Activated CD4-positive, alpha-beta T cell treated with anti-CD3 and anti-CD28 coated beads, Interleukin-2, amount 50 U/mL, for 48 hours (primary cell): Measurements from ENCODE around the gene SLC39A5.
"Not testable (repeated sequence)": the region's sequence is repeated elsewhere in the genome, so short reads cannot be mapped to it uniquely, and the experiment has no call there.

Experiments
- DNase-seq, 2 experiments: peaks; one replicate each; pipeline ENCODE4 v3.0.0-alpha.2; 2020

SLC39A5 gene

DNA sequence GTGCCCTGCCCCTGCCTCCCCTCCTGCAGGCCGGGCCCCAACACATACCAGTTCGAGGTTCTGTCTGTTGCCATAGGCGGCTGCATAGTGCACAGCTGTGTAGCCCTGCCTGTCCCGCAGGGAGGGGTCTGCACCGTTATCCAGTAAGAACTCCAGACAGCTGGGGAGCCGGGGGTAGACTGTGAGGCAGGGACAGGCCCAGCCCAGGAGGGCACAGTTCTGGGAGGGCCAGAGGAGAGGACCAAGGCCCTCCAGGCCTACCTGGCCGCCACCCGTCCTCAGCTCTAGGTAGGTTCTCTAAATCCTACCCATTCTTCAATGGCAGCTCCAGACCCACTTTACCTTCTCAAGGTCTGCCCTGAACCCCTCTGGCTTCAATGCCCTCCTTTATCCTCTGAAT is 18.9 kb downstream of the SLC39A5 start:
- no peak for DNase-seq

DNA sequence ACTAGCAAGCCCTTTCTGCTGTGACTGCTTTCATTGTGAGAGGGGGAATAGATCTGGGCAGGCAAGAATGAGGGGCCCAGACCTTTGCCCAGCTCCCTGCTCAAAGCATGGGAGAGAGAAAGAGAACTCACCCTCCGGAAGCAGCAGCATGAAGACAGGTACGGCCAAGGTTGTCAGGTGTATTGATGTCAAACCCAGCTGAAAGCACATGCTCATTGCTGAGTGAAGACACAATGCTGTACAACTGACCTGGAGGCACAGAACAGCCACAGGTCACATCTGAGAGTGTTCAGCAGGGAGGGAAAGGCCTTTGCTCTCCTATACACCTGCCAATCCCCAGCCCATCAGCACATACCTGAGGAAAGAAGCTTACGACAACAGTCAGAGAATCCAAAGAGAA is 22.8 kb downstream of the SLC39A5 start:
- DNase-seq: no peak

DNA sequence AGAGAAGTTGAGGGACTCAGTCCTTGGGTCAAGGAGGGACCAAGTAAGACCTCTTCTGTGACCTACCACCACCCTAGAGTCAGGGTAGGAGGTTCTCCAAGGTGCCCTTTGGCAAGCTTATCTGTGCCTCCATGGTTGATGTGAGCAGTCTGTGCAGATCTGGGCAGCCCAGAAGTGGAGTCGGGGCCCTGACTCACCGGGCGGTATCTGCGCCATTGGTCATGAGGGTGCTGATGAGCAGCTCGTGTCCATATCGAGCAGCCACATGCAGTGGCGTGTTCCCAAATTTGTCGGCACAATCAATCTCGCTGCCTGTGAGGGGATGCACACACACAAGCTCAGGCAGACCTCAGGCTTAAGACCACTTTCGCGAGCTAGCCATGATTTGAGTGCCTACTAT is 23.2 kb downstream of the SLC39A5 start:
- no peak for DNase-seq

DNA sequence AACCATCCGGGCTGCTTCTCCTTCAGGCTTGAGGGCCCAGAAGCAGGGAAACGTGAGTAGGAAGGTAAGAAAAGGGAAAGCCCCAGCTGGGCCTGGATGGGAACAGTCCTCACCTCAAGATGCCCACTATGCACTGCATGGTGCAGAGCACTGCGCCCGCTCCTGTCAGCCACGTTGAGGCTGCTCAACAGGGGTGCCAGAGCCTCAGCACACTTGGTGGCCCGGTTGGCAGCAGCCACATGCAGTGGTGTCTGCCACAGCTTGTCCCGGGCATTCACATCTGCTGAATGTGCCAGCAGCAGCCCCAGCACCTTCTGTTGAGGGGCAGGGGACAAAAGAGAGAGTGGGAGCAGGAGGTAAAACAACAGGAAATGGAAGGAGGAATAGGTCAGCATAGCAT is 25.8 kb downstream of the SLC39A5 start:
- DNase-seq: no peak

DNA sequence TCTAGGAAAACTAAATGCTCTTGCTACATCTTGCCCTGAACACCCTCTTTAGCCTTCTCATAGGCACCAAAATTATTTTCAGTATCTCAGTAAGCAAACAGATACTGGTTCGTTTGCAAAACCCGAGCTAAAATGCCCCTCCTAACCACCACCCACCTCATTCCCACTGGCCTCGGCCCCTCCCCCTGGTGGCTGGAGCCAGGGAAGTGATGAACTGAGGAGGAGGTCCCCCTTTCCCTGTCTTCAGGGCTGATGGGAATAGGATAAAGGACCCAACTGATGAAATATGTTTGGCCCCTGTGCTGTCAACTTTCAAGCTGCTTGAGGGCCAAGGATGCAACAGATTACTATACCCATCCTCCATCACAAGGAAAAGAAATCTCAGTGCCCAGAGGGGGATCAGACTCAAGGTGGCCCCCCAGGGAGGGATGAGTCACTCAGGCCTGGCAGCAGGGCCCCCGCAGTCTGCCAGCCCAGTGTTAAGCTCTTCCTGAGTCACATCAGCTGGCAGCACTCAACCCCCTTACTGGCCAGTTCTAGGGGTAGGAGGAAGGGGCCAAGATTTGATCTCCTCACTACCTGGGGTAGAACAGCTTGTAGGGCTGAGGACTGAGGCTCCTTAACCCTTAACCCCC is 26.6 kb downstream of the SLC39A5 start:
- DNase-seq: no peak

DNA sequence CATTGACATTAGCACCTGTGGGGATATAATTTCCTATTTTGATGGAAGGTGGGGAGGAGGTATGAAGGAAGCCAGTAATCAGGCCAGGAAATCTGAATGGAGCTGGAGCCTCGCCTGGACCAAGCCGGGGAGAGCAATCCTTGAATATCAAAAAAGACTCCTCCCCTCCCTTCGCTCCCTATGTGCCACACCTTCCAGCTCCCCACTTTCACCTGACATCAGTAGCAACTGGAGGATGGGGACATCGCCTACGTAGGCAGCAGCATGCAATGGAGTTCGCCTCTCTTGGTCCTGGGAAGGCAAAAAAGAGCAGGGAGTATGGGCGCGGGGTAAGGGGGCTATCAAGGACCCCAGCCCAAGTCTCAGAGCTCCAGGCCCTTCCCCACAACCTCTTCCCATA is 27.2 kb downstream of the SLC39A5 start:
- DNase-seq: no peak

DNA sequence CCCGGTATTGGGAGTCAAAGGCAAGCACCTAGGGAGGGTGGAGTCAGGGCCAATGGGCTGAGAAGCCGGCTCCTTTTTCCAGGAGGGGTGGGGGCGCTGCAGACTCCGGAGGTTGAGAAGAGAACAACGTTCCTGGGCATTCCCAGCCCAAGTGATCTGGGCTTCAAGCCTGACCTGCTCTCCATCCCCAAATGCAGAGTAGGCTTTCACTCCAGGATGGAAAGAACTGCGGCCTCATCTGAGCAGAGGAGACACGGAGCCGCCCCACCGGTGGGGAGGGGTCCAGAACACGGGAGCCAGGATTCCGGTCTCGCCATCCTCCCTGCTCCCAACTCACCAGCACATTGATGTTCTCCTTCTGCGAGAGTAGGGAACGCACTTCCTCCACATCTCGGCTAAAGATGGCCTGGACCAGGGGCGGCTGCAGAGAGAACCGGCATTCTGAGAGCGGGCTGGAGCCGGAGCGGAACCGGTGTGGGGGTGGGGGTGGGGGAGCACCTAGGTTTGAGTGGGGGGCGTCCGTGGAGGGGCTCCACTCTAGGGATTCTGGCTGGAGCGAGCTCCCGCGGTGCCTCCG is 27.7 kb downstream of the SLC39A5 start:
- DNase-seq: peak; percentile 21 to 35

DNA sequence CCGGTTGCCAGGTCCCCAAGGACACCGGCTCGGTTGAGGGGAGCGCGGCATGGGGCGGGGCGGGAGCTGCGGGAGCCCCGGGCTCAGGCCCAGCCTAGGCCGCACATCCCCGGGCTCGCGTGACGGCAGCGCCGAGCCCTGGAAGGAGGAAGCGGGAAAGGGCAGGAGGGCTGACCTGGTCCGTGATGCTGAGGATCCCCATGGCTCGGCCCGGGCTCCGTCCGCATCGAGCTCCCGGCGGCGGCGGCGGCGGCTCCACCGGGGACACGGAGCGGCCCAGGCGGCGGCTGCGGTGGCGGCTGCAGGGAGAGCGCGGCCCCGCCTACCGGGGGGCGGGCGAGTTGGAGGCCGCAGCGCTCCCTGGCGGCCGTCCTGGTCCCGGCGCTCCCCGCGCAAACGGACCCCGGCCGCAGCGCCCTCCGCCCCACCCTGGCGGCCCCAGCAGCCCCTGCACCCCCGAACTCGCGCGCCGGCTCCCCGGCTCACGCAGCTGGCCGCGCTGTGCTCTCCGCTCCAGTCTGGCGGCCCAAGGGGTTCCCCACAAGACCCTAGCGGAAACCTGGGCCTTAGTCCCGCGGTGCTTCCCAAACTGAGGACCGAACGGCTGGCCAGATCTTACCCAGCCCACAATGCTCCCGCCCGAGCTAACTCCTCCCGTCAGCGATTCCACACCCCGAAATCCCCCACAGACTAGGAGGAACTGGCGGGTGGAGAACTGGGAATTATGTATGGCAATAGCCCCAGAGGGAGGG is 28.4 kb downstream of the SLC39A5 start, which contains the start of gene ANKRD52:
Gene ANKRD52, minus strand, starts transcription at position 317 of the 752 bp plus-strand sequence. Its CDS starts 115 bp downstream, at position 202.
- DNase-seq: peak; percentile 80

DNA sequence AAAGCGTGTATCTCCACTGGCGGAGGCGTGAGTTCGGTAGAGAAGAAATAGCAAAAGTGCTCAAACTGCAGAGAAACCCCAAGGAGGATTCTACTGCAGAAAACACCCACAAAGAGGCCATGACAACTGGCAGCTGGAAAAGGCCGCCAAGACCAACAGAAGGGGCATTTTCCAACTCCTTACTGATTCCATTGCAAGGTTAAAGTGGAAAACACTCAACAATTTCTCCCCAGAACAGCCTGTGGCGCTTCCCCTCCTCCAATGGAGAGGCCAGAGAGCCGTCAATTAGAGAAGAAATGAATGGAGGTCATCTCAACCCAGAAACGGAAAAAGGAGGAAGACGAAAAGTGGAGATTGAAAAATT is 29.0 kb downstream of the SLC39A5 start:
- DNase-seq: no peak

DNA sequence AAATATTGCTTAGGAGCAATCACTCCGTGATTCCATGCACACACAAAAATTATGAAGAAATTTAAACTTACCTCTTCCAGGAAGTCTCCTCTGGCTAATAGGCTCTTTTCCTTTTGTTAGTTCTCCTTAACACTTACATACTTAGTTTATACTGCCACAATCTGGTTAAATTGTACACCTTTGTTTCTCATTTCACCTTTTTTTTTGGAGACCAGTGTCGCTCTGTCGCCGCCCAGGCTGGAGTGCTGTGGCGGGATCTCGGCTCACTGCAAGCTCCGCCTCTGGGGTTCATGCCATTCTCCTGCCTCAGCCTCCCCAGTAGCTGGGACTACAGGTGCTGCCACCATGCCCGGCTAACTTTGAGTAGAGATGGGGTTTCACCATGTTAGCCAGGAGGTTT is 30.5 kb downstream of the SLC39A5 start:
- DNase-seq: no peak

DNA sequence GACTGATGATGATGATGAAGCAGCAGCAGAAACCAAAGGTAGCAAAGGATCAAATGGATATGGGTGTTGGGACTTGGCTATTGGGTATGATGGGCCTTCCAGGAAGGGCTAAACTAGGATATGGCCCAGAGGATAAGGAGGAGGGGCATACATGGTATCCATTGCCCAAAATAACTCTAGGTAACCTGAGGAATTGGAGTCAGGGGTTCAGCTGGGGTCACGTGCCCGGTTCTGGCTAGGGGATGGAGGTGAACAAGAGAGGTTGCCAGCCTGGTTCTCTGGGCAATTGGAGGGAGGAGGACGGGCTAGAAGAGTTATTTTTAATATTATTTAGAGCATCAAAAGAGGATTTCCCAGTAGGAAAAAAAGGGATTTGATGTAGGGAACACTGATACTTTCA is 31.1 kb downstream of the SLC39A5 start:
- no peak for DNase-seq

DNA sequence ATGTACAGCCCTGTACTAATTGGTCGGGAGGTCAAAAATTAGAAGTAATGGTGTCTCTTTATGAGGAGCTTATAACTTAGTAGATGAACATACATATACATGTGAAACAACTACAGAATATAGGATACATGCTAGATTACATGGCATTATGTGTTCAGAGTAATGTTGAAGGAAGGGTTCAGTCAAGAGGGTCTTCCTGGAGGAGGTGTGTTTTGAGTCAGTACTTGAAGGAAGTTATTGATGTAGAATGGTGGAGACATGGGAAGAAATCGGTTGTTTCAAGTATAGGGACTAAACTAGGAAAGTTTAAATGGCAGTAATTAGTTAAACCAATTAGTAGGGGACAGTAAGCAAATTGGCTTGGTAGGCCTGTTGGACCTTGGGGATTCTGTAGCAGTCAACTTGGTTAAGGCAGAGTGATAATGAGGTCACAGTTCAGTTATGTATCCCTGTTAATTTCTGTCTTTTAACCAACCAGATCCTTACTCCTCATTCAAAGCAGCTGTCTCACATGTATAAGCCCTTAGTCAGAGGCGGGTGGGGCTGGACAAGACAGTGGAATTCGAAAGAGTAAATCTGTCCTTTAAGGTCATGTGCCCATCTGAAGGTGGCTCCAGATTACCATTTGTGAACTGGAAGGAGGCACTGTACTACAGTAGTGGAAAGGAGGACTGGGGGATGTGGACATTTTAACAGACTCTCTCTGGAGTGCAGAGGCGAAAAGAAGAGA is 31.8 kb downstream of the SLC39A5 start:
- DNase-seq: no peak

DNA sequence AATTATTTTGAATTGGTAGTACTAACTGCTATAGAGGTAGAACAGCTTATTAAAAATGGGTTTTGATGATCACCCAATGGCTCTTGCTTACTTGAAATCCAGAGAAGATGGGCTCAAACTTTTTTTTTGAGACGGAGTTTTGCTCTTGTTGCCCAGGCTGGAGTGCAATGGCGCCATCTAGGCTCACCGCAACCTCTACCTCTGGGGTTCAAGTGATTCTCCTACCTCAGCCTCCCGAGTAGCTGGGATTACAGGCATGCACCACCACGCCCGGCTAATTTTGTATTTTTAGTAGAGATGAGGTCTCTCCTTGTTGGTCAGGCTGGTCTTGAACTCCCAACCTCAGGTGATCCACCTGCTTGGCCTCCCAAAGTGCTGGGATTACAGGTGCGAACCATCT is 33.1 kb downstream of the SLC39A5 start:
- peak; percentile 13 to 36 for DNase-seq

DNA sequence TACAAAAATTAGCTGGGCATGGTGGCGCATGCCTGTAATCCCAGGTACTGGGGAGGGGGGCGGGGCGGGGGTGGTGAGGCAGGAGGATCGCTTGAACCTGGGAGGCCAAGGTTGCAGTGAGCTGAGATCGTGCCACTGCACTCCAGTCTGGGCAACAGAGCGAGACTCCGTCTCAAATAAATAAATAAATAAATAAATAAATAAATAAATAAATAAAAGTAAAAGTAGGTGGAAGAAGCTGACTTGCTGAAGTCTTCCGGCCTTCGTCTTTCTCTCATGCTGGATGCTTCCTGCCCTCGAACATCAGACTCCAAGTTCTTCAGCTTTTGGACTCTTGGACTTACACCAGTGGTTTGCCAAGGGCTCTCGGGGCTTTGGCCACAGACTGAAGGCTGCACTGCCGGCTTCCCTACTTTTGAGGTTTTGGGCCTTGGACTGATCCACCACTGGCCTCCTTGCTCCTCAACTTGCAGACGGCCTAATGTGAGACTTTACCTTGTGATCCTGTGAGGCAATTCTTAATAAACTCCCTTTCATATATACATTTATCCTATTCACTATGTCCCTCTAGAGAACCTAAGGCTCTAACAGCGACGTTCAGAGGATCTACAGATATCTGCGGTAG is 36.3 kb downstream of the SLC39A5 start:
- DNase-seq: not testable (repeated sequence)

DNA sequence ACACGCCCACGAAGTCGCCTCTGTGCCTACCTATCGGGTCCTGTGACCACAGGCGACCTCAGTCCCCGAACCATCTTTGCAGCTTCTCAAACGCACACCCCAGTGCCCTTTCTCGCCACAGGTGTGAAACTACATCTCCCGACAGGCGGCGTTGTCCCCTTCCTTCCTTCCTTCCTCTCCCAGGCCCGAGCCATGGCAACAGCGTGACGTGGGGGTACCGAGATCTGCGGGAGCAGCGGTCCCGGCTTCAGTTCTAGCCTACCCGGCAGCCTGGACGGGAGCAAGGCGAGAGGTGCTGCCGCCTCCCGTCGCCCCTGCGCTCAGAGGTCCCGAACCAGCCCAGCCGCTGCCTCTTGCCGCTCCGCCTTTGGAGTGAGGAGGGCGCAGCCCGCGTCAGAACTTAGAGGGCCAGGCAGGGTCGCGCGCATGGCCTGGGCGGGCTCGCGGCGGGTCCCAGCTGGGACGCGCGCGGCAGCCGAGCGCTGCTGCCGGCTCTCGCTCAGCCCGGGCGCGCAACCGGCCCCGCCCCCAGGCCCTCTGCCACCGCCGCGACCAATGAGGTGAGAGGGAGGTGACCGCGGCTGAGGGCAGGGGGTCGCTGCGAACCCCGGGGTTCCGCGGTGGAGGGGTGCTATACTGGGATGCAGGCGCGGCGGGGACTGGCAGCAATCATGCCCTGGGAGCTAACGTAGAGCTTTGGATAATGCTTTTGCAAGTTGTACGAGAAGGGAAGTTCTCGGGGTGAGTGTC is 37.0 kb downstream of the SLC39A5 start, which contains the start of gene COQ10A:
Gene COQ10A, plus strand, starts transcription at position 250 of the 750 bp plus-strand sequence. Its CDS starts 177 bp downstream, at position 427.
- DNase-seq: peak; percentile 87 to 91

DNA sequence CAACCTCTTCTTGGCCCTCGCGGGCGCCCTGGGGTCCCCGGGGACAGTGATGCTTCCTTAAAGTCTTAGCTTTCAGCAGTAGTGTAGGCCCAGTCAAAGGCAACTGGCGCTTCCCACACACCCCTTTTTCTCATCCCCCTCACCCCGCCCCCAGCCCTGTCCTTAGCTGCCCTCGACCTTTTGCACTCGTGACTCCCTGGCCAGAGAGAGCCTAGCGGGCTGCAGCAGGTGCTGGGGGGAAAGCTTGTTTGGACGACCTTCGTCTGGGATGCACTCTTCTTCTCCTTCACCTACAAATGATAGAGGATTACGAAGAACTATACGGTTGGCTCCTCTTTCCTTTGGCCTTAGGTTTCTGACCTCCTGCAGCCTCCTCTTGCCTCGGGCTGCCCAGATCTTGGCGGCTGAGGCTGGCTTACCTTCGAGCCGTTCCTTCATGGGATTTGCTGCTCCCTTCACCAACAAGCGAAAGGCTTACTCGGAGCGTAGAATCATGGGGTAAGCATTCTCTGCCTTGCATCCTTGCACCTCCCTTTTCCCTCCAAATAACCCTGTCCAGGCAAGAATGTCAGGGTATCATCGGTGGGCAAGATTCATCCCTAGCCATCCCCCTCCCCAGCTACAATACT is 37.7 kb downstream of the SLC39A5 start:
- DNase-seq: no peak

DNA sequence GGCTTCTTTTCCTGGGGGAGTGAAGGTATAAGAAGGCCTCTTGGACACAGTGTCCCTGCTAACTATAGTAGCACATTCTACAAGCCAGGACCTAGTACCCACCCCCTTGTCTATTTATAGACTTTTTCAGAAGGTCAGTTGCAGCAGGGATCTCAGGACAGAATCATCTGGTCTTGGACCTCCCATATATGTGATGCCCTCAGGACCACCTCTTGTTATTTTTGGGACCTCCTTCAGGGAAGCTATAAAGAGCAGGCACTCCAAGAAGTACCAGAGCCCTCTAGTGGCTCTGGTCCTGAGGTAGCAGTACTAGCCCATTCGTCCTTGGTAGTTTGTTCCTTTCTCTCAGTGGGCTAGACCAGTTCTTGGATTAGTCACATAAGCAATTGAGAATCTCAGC is 41.2 kb downstream of the SLC39A5 start:
- no peak for DNase-seq

DNA sequence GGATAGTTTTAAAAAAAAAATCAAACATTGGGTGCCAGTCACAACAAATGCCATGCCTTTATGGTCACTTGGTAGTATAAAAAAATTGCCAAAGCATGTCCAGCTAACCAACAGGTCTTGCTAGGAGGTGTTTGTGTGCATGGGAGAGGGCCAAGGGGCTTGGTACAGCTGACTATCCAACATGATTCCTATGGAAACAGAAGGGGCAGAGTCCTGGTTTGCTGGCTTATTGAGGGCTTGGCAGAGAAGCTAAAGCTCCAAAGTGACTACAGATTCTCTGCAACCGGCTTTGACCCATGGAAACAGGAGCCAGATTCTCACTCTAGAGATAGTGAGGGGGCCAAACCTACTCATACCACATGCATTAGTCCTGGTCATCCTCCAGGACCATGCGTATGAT is 42.6 kb downstream of the SLC39A5 start:
- DNase-seq: not testable (repeated sequence)

DNA sequence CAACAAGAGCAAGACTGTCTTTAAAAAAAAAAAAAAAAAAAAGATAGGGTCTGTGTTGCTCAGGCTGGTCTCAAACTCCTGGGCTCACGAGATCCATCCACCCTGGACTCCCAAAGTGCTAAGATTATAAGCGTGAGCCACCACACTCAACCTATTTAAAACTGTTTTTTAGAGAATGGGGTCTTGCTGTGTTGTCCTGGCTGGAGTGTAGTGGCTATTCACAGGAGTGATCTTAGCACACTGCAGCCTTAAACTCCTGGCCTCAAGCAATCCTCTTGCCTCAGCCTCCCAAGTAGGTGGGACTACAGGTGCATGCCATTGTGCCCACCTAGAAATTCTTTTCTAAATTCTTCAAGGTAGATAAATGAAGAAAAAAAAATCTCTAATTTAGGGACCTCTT is 44.4 kb downstream of the SLC39A5 start:
- DNase-seq: no peak

DNA sequence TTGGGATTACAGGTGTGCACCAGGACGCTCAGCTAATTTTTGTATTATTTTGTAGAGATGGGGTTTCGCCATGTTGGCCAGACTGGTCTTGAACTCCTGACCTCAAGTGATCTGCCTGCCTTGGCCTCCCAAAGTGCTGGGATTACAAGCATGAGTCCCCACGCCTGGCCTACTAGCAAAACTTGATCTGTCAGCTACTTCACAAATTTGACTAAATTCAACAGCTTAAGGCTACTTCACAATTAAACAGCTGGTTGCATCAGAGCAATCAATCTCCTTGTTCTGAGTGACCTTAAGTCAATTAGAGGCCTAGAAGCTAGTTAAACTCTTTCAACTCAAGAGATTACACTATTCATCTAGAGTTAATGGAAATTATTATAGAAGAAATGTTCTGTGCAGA is 49.1 kb downstream of the SLC39A5 start:
- DNase-seq: no peak

DNA sequence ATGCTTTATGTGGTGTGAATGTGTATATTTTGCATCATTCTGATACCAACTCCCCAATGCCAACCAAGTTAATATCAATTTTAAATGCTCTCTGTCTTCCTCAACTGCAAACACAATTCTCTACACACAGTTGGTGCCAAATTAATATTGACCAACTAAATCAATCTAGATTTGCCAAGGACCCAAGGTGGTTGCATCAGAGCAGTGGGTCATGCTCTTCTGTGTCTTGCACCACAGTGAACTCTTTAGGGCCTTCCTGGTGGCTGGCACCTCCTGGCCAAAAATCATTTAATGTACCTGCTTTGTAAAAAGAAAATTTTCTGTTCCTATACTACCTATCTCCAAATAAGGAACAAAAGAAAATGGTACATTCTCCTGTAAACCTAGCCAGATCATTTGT is 51.0 kb downstream of the SLC39A5 start:
- no peak for DNase-seq

DNA sequence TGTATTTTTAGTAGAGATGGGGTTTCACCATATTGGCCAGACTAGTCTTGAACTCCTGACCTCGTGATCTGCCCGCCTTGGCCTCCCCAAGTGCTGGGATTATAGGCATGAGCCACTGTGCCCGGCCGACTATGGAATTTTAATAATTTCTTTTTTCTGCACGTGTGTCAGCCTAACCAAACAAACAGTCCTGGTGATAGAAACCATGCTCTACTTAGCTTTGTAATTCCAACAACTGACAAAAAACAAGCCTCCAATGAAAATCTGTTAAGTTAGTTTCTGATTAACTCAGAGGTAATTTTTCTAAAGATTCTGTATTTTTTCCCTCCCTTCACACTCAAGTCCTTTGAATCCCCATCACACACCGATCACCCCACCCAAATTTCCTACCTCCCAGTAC is 52.2 kb downstream of the SLC39A5 start:
- DNase-seq: no peak
